SJSA1 (cell line): Measurements from ENCODE around the gene MYCBP2. TPM values are rescaled to one million over a fixed set of nuclear protein-coding genes. Genes with fewer than 3 reads are reported as not detected.
A peak's percentile ranks its signal among the peaks of the same experiment; 100 is the strongest.
"Not testable (repeated sequence)": the region's sequence is repeated elsewhere in the genome, so short reads cannot be mapped to it uniquely, and the experiment has no call there.

Source experiments
- DNase-seq, 2 experiments: peaks; one replicate each; pipeline ENCODE4 v3.0.0-alpha.2; 2015 to 2020; ENCODE audit warnings: low spot score in 2 of 2, low read depth in 1 of 2
- H3K27ac ChIP-seq: fragments of 250-450 bp; sonication (Bioruptor Pico); 2 replicates; pipeline ENCODE4 v1.5.1; 2020; ENCODE audit warnings: mild to moderate bottlenecking, moderate library complexity
- H3K27me3 ChIP-seq: fragments of 250-450 bp; sonication (Bioruptor Pico); replicated peaks from 2 replicates; pipeline ENCODE4 v1.5.1; 2020; ENCODE audit warnings: mild to moderate bottlenecking, moderate library complexity
- H3K36me3 ChIP-seq: fragments of 250-450 bp; sonication (Bioruptor Pico); 2 replicates; pipeline ENCODE4 v1.5.1; 2020; ENCODE audit warnings: mild to moderate bottlenecking
- H3K4me1 ChIP-seq: fragments of 250-450 bp; sonication (Bioruptor Pico); replicated peaks from 2 replicates; pipeline ENCODE4 v1.6.1; 2021; ENCODE audit warnings: mild to moderate bottlenecking
- H3K4me3 ChIP-seq: fragments of 250-450 bp; sonication (Bioruptor Pico); 2 replicates; pipeline ENCODE4 v1.5.1; 2020; ENCODE audit warnings: mild to moderate bottlenecking
- H3K9me3 ChIP-seq: fragments of 250-450 bp; sonication (Bioruptor Pico); replicated peaks from 2 replicates; pipeline ENCODE4 v1.5.1; 2020; ENCODE audit warnings: mild to moderate bottlenecking
- total RNA-seq: library from RNA; depleted of rRNA; stranded (reverse); fragments of >200 nt; shearing (Covaris generic); gene quantifications from 2 replicates; pipeline ENCODE4 v1.2.3, GENCODE V29; 2014

The MYCBP2 gene
- total RNA-seq, 1 experiment from 2014 or later, result 53.2 TPM

DNA sequence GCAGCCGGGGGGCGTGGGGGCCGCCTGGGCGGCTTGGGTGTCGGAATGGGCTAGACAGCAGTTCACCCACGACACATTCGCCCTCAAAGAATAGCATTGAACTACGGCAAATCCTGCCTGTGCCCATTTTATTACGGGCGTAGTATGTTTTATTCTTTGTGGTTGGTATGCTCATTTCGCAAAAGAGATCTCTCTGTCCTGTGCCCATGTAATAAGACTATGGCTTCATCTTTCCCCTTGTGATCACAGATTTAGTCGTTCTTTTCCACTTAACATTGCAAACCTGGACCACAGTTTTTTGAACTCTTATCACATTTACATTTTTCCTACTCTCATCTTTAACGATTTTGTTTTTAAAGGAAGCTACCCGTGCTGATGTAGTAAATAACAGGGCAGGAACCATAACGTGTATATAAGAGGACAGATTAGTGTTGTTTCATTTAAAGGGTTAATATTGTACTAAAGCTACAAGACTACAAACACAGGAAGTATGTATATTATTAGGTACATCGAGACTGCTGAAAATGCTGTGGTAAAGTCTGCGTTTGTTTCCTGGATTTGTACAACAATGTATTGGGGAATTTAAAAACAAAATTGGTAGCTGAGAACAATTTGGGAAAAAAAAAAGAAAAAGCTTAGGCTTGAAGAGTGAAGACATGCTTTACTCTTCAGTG, 3.2 kb upstream of the MYCBP2 start:
- Histone ChIP-seq H3K4me3 (peak overlapping the region; percentile 55), H3K27me3 (no peaks in the 10 kb centered on the region), H3K4me1 (peaks cover 16% of the 10 kb centered on the region), H3K36me3 (peaks cover 5% of the 10 kb centered on the region), H3K27ac (peak overlapping the region; percentile 16; the same call in 1 of the 2 replicates), H3K9me3 (no peaks in the 10 kb centered on the region)
- DNase-seq, result peak in 1 of 2 experiments; percentile 61

DNA sequence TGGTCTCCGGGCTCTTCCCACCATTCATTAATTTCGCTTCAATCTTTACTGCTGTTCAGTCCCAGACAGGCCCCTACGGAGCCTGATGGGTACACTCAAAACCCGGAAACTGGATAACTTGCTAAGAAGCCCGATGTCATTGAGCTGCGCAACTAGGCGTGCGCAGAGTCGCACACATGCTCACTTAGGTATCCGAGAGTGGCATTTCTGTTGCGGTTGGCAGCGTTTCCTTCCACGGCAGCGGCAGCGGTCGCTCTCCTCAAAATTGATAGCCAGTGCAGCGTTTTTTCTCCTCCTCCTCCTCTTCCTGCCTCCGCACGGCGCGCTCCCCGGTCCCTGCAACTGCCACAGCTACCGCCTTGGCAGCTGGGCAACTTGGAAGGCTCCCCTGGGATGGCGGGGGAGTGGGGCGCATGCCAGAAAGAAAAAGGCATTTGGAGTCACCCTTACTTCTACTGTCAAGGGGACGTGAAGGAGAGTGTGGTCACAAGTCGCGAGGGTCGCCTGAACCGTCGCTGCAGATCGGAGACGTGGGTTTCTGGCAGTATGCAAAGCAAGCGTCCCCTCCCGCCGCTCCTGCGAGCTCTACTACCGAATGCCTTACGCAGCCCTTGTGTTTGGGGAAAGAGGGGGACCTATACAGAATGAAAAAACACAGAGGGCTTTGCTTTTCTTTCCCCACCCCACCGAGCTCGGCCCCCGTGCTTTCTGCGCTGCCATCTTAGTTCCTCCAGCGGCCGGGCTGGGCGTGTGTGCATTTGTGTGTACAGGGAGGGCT, 2.4 kb upstream of the MYCBP2 start:
- Histone ChIP-seq H3K27ac (peak overlapping the region; percentile 16; the same call in 1 of the 2 replicates), H3K4me3 (peak overlapping the region; percentile 55), H3K9me3 (no peaks in the 10 kb centered on the region), H3K36me3 (peaks cover 5% of the 10 kb centered on the region), H3K27me3 (no peaks in the 10 kb centered on the region), H3K4me1 (peaks cover 20% of the 10 kb centered on the region)
- DNase-seq, result peak; percentile 83 to 86

DNA sequence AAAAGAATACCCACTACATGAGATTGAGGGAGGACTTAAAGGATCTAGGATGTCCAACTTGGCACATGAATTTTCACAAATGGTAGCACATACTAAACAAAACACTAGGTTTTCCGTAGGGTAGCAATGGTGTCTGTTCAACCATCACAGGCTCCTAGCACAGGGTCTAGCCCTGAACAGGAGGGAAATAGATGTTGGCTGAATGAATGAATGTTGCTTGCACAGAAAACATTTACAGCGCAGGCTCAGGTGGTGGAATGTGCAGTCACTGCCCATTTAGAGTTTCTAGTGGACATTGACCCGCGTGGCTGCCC, 1.9 kb upstream of the MYCBP2 start:
- Histone ChIP-seq H3K27me3 (no peaks in the 10 kb centered on the region), H3K36me3 (peaks cover 5% of the 10 kb centered on the region), H3K4me1 (peaks cover 20% of the 10 kb centered on the region), H3K27ac (no peak overlapping the region), H3K4me3 (peak overlapping the region; percentile 55), H3K9me3 (no peaks in the 10 kb centered on the region)
- DNase-seq, result no peak

DNA sequence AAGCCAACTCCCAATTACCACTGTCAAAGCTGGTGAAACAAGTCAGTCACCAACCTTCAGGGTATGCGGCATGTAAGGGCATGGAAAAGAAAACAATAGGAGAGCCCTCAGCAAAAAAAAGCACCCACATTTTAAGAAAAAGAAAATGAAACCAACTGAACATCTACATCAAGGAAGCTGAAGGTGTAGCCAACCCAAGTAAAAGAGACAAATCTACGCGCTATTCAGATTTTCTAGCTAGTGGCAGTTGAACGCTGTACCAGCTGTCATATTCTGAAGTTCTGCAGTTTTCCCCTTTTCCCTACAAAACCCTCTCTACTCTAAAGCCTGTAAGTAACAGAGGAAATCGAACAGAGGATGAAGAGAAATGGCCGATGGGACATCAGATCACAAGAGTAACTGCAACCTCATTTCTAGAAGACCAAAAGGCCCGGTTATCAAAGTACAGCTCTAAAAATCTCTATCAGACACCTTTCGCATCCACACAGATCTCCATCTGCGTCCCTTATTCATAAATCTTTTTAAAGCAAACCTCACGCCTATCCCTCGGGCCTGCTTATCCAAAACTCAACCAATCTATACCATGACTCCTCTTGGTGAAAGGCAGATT, 1.4 kb downstream of the MYCBP2 start:
- H3K4me1 ChIP-seq, result peaks cover 20% of the 10 kb centered on the region
- no peaks in the 10 kb centered on the region for H3K9me3 ChIP-seq
- no peaks in the 10 kb centered on the region for H3K27me3 ChIP-seq
- H3K27ac ChIP-seq, result peak overlapping the region; percentile 33
- peak overlapping the region; percentile 78 for H3K4me3 ChIP-seq
- peaks cover 5% of the 10 kb centered on the region for H3K36me3 ChIP-seq
- peak in 1 of 2 experiments; percentile 34 for DNase-seq

DNA sequence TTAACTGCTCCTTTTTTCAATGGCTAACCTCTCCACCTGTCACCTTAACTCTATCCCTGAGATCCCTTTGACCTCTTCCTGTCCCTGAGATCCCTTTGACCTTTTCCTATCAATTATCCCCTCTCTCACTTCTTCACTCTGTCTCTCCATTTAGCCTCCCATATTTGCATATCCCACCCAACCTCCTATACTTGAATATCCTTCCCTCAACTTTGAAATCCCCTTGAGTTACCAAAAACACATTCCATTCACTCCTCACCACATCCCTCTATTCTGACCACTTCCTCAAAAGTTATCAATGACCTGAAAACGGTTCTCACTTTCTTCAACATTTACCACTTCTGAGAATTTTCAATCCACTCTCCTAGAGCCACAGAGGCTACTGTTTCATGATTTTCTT, 3.0 kb downstream of the MYCBP2 start:
- no peak overlapping the region for H3K27ac ChIP-seq
- no peak for DNase-seq
- no peaks in the 10 kb centered on the region for H3K27me3 ChIP-seq
- peaks cover 18% of the 10 kb centered on the region for H3K4me1 ChIP-seq
- H3K36me3 ChIP-seq, result peaks cover 5% of the 10 kb centered on the region
- H3K4me3 ChIP-seq, result no peak overlapping the region
- H3K9me3 ChIP-seq, result no peaks in the 10 kb centered on the region

DNA sequence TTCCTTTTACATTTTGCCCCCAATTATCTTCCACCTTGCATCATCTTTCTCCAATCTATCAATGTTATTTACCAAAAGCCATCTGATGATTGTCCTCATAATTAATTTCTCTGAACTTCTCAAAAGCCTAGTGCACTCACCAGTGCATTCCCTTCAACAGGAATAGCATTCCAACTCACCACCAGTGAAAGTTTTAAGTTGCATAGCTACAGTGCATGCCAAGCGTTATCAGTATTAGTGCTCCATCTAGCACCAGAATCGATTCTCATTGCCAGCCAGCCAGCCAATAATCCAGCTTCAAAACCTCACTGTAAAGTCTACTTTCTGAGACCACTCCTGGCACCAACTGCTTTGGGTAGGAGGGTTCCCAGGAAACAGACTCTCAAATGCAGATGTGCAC, 7.4 kb downstream of the MYCBP2 start:
- Histone ChIP-seq H3K27me3 (no peaks in the 10 kb centered on the region), H3K9me3 (no peaks in the 10 kb centered on the region), H3K27ac (no peak overlapping the region), H3K36me3 (no peaks in the 10 kb centered on the region), H3K4me3 (no peak overlapping the region), H3K4me1 (peaks cover 2% of the 10 kb centered on the region)
- no peak for DNase-seq

DNA sequence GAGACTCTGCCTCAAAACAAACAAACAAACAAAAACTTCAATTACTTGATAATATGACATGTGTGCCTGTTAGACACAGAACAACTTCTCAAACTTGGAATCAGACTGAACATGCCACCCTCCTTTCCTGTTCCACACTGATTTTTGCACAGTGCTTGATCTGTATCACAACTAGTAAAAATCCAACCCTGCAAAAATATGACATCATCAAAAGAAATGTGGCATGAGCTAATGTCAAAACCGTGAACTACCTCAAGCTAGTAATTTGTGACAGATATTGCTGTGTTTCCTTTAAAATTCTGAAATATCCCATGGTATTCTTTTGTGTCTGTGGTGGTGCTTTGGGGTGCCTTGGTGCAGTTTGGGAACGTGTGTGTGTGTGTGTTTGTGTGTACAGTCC, 8.2 kb downstream of the MYCBP2 start:
- no peaks in the 10 kb centered on the region for H3K27me3 ChIP-seq
- no peak overlapping the region for H3K4me3 ChIP-seq
- no peaks in the 10 kb centered on the region for H3K9me3 ChIP-seq
- H3K4me1 ChIP-seq, result peaks cover 6% of the 10 kb centered on the region
- H3K36me3 ChIP-seq, result no peaks in the 10 kb centered on the region
- H3K27ac ChIP-seq, result no peak overlapping the region
- DNase-seq, result no peak

DNA sequence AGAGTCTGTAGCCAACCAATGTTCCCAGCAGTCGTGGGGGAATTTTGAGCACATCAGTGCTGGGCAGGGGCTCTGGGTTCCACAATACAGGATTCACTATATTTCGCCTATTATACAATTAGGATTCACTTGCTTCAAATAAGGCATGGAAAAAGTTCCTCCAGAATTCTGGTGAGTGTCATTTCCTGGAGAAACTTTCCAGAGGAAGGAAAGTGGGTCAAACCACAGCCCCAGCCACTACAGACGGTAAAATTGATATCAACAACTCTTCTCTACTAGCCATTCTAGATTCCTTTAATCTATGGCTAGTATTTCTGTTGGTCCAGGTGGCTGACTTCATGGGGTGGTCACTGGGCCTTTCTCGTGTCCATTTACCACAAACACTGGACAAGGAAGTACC, 10.5 kb downstream of the MYCBP2 start:
- Histone ChIP-seq H3K4me3 (no peak overlapping the region), H3K9me3 (no peaks in the 10 kb centered on the region), H3K27ac (no peak overlapping the region), H3K36me3 (no peaks in the 10 kb centered on the region), H3K27me3 (no peaks in the 10 kb centered on the region), H3K4me1 (peaks cover 15% of the 10 kb centered on the region)
- no peak for DNase-seq

DNA sequence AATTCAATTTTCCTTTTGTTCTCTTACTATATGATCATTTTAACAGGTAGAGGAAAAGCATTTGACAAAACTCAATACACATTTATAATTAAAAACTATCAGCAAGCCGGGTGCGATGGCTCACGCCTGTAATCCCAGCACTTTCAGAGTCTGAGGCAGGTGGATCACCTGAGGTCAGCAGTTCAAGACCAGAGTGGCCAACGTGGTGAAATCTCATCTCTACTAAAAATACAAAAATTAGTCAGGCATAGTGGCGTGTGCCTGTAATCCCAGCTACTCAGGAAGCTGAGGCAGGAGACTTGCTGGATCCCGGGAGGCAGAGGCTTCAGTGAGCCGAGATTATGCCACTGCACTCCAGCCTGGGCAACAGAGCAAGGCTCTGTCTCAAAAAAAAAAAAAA, 11.4 kb downstream of the MYCBP2 start:
- not testable (repeated sequence) for H3K36me3 ChIP-seq, H3K4me3 ChIP-seq, H3K27me3 ChIP-seq, DNase-seq, H3K27ac ChIP-seq, H3K9me3 ChIP-seq
- peaks cover 24% of the 10 kb centered on the region for H3K4me1 ChIP-seq

DNA sequence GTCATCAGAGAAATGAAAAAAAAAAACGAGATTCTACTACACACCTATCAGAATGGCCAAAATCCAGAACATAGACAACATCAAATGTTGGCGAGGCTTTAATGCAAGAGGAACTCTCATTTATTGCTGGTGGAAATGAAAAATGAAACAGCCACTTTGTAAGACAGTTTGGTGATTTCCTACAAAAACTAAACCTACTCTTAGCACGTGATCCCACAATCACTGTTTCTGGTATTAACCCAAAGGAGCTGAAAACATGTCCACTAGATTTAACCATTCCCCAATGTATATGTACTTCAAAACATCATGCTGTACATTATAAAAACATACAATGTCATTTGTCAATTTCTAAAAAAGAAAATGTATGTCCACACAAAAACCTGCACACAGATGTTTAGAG, 13.0 kb downstream of the MYCBP2 start:
- no peak for DNase-seq
- Histone ChIP-seq H3K36me3 (no peaks in the 10 kb centered on the region), H3K27me3 (no peaks in the 10 kb centered on the region), H3K4me1 (peaks cover 39% of the 10 kb centered on the region), H3K4me3 (no peak overlapping the region), H3K27ac (no peak overlapping the region), H3K9me3 (no peaks in the 10 kb centered on the region)

DNA sequence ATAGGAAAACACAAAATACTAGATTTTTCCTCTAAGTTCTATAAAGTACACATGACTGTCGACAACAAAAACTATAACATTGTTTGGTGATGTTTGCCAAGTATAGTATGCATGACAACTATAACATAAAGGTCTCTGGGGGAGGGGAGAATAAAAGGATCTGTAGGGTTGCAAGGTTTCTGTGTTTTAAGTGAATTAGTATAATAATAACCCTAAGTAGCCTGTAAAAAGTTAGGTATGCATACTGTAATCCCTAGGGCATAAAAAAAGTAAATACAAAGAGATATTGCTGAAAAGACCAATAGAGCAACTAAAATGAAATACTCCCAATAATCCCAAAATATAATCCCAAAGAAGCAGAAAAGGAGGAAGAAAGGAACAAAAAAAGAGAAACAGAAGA, 14.6 kb downstream of the MYCBP2 start:
- no peak overlapping the region for H3K4me3 ChIP-seq
- H3K9me3 ChIP-seq, result no peaks in the 10 kb centered on the region
- H3K27ac ChIP-seq, result no peak overlapping the region
- peaks cover 46% of the 10 kb centered on the region for H3K4me1 ChIP-seq
- H3K36me3 ChIP-seq, result no peaks in the 10 kb centered on the region
- no peak for DNase-seq
- H3K27me3 ChIP-seq, result no peaks in the 10 kb centered on the region

DNA sequence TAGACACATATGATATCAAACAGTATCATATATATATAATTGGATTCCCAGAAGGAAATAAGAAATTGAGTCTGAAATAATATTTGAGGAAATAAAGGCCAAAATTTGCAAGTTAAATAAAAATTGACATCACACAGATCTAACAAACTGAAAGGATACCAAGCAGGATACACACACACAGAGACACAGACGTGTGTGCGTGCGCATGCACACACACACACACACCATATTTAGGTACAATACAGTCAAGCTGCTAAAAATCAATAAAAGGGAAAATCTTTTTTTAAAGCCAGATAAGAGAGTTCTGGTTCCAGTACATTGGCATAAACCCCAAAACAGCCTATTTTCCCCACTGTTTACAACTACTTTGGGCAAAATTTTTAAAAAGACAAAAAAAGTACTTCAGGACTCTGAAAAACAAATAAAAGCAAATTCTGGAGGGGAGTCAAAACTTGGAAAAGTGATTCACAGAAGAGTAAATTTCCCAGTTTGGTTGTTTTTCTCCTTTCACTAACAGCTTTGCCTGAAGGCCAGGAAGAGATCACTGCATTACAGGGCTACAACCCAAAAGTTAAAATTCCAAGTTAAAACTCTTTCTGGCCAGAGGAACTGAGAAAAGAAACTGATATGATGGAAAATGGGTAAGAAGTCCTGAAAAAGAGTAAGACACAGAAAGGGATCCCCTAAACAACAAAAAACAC, 16.2 kb downstream of the MYCBP2 start:
- DNase-seq, result peak in 1 of 2 experiments; percentile 20
- peaks cover 57% of the 10 kb centered on the region for H3K4me1 ChIP-seq
- H3K27me3 ChIP-seq, result no peaks in the 10 kb centered on the region
- H3K9me3 ChIP-seq, result no peaks in the 10 kb centered on the region
- H3K27ac ChIP-seq, result peak overlapping the region; percentile 30
- H3K36me3 ChIP-seq, result no peaks in the 10 kb centered on the region
- H3K4me3 ChIP-seq, result no peak overlapping the region

DNA sequence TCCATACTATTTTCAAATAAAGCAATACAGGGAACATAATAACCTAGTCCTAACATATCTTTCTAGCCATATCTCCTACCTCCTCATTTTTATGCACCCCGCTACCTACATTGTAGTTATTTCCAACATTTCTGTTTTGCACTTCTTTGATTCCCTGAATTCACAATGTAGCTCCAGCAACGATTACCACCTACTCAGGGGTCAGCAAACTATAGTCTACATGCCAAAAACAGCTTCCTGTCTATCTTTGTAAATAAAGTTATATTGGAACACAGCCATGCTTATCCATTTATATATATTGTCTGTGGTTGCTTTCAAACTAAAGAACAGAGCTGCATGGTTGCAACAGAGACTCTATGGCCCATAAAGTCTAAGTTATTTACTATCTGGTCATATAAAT, 16.7 kb downstream of the MYCBP2 start:
- no peak overlapping the region for H3K4me3 ChIP-seq

DNA sequence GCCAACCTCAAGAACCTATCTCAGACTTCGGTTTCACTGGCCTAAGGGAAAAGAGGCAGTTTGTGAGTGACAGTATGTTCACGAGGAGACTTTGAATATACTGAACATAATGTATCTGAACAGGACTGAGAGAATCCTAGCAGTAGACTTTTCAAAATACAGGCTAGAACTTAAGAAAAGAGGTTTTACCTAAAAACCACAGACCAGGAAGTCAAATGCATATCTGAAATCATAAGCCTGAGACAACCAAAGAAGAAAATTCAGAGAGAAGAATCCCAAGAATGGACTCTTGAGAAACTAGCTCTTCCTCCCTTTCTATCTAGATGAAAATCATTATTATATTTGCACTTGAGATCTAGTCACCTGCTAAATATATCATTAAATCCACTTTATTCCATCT, 17.6 kb downstream of the MYCBP2 start:
- H3K27me3 ChIP-seq, result no peaks in the 10 kb centered on the region
- DNase-seq, result no peak
- H3K4me3 ChIP-seq, result no peak overlapping the region
- no peaks in the 10 kb centered on the region for H3K36me3 ChIP-seq
- H3K9me3 ChIP-seq, result no peaks in the 10 kb centered on the region
- no peak overlapping the region for H3K27ac ChIP-seq
- peaks cover 63% of the 10 kb centered on the region for H3K4me1 ChIP-seq

More for the DNA sequence above, 16.7 kb downstream of the MYCBP2 start:
- H3K27me3 ChIP-seq, result no peaks in the 10 kb centered on the region
- peaks cover 63% of the 10 kb centered on the region for H3K4me1 ChIP-seq
- no peaks in the 10 kb centered on the region for H3K36me3 ChIP-seq
- H3K9me3 ChIP-seq, result no peaks in the 10 kb centered on the region
- H3K27ac ChIP-seq, result no peak overlapping the region
- DNase-seq, result no peak
